Choroid plexus epithelial cell (primary cell): ENCODE results near the gene GUK1.

Experiments
- DNase-seq: peaks from one replicate; pipeline ENCODE4 v3.0.0-alpha.2; 2010; ENCODE audit warnings: low read depth
- H3K4me3 ChIP-seq: 2 replicates; pipeline ENCODE4 v1.5.1; 2011; ENCODE audit warnings: low read depth, mild to moderate bottlenecking, control low read depth, low read length, moderate library complexity
- TF ChIP-seq, protein P1 (sequence below): conservative IDR thresholded peaks from 2 replicates; pipeline ENCODE4 v1.5.1; 2011; ENCODE audit warnings: low read depth, mild to moderate bottlenecking, control low read depth, inconsistent platforms, low read length, moderate library complexity

Gene GUK1

DNA sequence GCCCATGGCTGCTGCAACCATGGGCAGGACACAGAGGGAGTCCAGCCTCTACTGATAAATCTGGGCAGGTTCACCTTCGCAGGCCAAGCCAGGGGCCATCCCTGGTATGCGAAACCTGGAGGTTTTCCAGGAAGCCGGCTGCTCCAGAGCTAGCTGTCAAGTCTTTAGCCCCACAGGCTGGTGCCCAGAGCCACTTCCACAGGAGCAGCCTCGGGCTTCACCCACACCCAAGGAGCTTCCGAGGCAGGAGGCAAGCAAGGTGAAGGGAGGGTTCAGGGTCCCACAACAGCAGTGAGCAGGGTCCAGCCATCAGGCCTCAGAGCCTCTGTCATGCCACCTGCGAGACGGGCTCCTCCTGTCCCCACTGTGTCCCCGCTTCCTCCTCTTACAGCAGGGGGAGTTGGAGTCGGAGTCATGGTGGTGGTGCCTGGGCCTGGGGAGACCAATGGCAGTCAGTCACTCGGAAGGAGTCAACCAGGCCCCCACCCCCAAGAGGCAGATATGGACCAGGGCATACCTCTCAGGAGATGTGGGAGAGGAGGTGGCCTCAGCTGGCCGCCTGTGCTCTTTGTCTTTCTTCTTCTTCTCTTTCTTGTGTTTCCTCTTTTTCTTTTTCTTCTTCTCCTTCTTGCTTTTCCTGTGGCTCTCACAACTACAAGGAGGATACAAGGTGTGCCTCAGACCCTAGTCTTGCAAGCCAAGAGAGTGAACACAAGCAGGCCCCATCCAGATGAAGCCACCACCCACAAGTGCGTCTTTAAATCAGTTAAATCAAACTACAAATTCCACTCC, 39.1 kb upstream of the GUK1 start:
- DNase-seq, result no peak
- no peak overlapping the region for H3K4me3 ChIP-seq
- TF ChIP-seq, protein P1, sequence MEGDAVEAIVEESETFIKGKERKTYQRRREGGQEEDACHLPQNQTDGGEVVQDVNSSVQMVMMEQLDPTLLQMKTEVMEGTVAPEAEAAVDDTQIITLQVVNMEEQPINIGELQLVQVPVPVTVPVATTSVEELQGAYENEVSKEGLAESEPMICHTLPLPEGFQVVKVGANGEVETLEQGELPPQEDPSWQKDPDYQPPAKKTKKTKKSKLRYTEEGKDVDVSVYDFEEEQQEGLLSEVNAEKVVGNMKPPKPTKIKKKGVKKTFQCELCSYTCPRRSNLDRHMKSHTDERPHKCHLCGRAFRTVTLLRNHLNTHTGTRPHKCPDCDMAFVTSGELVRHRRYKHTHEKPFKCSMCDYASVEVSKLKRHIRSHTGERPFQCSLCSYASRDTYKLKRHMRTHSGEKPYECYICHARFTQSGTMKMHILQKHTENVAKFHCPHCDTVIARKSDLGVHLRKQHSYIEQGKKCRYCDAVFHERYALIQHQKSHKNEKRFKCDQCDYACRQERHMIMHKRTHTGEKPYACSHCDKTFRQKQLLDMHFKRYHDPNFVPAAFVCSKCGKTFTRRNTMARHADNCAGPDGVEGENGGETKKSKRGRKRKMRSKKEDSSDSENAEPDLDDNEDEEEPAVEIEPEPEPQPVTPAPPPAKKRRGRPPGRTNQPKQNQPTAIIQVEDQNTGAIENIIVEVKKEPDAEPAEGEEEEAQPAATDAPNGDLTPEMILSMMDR, result no peak

DNA sequence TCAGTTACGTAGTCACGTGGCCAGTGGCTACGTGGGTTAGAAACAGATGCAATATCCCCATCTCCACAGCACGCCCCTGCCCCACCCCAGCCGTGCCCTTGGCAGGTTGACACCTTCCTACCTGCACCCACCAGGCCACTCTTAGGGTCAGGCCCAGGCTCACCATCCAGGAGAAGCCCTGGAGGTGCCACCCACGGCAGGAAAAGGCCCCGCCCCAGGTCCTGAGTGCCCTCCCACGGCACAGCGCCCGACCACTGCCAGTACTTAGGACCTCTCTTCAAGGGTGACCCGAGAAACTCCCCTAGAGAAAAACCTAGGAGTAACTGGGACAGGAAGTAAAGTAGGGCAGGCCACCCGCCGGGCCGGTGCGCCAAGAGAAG, 38.5 kb upstream of the GUK1 start:
- no peak for DNase-seq
- TF ChIP-seq, protein P1, result no peak
- H3K4me3 ChIP-seq, result peak overlapping the region; percentile 99

DNA sequence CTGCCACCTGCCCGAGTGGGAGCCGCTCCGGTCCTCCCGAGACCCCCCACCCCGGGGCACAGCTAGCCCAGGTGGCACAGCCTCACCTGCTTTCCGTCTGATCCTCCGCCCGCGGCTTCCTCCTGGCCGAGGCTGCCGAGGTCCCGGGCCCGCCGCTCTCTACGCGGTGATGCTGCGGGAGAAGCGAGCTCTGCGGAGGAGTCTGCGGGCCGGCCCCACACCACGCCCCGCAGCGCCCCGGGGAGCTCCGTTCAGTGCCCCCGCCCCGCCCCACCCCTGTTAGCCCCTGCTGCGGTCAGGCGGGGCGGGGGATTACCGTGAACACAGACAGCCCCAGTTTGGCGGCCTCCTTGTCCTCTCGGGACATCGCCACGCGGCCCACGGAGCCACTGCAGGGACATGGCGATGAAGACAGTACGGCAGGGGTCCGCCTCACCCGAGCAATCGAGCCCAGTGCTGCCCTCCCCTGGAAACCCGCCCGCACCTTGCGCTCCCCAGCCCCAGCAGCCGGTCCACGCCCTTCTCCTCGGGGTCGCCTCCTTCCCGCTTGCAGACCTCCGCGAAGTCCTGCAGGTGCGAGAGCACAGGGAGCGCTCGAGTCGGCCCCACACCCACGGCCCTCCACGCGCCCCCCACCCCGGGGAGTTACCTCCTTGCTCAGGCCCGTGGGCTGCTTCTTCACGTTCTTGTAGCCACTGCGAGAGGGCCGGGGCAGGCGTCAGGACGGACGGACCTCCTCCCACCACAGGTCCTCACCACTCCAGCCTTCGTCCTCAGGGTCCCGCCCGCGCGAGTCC, 37.9 kb upstream of the GUK1 start:
- DNase-seq, result peak; percentile 32
- TF ChIP-seq, protein P1, result peak; percentile 38
- peak overlapping the region; percentile 99 for H3K4me3 ChIP-seq

DNA sequence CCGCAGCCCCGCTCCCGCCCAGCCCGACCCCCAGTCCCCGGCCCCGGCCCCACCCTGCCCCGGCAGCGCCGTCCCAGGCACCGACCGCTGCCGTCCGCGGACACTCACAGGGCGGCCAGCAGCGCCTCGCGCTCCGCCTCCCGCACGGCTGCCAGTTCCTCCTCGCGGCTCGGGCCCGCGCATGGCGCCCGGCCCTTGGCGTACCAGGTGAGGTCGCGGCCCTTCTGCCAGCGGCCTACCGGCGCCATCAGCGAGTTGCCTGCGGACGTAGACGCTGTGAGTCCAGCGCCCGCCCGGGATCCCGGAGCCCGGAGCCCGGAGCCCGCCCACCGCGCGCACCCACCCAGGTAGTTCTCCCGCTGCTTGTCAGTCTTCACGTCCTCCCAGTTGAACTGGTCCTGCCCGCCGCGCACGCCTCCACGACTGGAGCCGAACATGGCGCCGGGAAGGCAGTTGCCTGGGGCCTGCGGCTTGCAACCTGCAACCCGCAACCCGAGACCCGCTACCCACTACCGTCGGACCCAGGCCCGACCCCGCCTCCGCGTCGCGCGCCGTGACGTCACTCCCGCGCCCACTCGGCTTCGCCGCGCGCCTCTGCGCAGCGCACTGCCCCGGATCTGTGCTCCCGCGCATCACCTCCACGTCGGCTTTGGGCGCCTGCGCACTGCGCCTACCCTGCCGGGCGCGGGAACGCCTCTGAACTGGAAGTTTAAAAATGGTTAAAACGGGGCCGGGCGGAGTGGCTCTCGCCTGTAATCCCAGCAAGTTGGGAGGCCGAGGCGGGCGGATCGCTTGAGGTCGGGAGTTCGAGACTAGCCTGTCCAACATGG, 37.1 kb upstream of the GUK1 start, which contains the start of gene C1orf35:
C1orf35 (minus strand) TSS at position 535 of the 830 bp plus-strand sequence; CDS start at position 437, 98 bp downstream.
- TF ChIP-seq, protein P1, result no peak
- peak; percentile 92 for DNase-seq
- peak within 1 kb of the TSS; percentile 99 for H3K4me3 ChIP-seq

DNA sequence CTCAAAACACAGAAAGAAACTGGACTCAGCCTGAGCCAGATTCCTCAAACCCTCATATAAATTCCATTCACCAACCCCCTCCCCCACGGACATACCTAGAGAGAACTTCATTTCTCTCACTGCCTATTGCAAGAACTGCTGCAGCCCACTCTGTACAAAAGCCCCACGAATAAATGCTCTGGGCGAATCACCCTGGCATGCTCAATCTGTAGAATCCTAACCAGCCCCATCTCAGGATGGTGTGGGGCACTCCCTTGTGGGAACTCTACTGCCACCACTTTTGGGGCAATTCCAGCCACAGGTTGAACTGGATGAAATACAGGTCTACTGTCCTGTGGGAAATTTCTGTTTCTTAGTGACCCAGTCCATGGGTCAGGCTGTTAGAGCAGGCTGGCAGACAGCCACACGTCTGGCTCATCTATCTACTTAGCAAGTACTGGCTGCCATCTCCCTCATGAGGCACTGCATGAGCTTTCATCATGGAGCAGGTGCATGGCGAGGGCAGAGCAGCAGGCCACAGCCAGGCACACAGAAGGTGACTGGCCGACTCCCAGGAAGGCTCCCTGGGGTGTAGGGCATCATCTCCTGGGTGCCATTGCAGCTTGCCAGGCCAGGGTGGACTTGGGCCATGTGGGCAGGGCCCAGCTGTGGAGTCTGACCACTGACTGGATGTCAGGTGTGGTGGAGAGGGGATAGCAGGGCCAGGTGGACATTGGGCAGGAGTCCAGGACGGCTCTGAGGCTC, 35.4 kb upstream of the GUK1 start:
- H3K4me3 ChIP-seq, result no peak overlapping the region
- TF ChIP-seq, protein P1, result no peak
- DNase-seq, result no peak
